ENCODE measurements around the gene ZNHIT6.

Gene ZNHIT6

DNA sequence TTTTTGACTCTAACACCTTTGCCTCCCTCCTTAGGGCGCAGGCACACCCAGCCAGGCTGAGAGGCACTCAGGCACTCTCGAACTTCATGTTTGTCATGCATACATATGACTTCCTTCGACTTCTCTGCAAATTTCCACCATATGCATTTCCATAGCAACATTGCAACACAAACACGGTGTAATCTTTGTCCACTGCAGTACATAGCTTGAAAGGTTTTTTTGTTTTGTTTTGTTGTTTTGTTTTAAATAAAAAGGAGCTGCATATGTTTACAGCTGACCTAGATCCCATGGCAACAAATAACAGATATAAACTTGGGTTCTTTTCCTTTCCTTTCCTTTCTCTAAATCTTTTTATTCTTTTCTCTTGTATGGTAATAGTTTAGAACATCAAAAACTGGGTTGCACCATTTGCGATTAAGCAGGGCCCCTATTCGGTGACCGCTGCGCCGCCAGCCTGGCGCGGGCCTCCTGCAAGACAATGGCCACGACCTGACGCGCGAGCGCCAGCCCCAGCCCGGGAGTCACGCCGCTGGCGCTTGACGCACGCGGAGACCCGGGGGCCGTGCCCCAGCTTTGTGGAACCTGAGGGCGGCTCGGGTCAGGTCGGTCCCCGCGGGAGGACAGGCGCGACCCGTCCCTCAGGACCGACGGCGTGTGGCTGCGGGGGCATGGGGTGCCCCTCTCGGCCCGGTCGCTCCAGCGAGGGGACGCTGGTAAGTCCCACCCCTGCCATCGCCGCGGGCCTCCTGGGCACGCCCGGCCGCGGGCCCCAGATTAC lies 92.5 kb downstream of the ZNHIT6 start:
- no peak for TF ChIP-seq FOXM1 (IDR thresholded peaks at IDR 0.05; ENCODE audit: borderline replicate concordance, low read depth)
- TF ChIP-seq TAF1 (IDR thresholded peaks at IDR 0.05; ENCODE audit: low read depth), result no peak
- no peak for TF ChIP-seq YY1 (IDR thresholded peaks at IDR 0.05; ENCODE audit: low read depth)
- TF ChIP-seq, protein P1, sequence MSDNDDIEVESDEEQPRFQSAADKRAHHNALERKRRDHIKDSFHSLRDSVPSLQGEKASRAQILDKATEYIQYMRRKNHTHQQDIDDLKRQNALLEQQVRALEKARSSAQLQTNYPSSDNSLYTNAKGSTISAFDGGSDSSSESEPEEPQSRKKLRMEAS (IDR thresholded peaks at IDR 0.05), result no peak
- no peak for TF ChIP-seq RAD21 (IDR thresholded peaks at IDR 0.05; ENCODE audit: low read depth)
- TF ChIP-seq, protein P2, sequence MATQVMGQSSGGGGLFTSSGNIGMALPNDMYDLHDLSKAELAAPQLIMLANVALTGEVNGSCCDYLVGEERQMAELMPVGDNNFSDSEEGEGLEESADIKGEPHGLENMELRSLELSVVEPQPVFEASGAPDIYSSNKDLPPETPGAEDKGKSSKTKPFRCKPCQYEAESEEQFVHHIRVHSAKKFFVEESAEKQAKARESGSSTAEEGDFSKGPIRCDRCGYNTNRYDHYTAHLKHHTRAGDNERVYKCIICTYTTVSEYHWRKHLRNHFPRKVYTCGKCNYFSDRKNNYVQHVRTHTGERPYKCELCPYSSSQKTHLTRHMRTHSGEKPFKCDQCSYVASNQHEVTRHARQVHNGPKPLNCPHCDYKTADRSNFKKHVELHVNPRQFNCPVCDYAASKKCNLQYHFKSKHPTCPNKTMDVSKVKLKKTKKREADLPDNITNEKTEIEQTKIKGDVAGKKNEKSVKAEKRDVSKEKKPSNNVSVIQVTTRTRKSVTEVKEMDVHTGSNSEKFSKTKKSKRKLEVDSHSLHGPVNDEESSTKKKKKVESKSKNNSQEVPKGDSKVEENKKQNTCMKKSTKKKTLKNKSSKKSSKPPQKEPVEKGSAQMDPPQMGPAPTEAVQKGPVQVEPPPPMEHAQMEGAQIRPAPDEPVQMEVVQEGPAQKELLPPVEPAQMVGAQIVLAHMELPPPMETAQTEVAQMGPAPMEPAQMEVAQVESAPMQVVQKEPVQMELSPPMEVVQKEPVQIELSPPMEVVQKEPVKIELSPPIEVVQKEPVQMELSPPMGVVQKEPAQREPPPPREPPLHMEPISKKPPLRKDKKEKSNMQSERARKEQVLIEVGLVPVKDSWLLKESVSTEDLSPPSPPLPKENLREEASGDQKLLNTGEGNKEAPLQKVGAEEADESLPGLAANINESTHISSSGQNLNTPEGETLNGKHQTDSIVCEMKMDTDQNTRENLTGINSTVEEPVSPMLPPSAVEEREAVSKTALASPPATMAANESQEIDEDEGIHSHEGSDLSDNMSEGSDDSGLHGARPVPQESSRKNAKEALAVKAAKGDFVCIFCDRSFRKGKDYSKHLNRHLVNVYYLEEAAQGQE (IDR thresholded peaks at IDR 0.05; ENCODE audit: low read depth), result no peak
- no peak for TF ChIP-seq ZBTB7A (IDR thresholded peaks at IDR 0.05; ENCODE audit: low read depth)
- TF ChIP-seq EP300 (IDR thresholded peaks at IDR 0.05; ENCODE audit: borderline replicate concordance), result no peak
- no peak for TF ChIP-seq CEBPB (IDR thresholded peaks at IDR 0.05)
- TF ChIP-seq EGR1 (IDR thresholded peaks at IDR 0.05), result no peak
- TF ChIP-seq NFIC (IDR thresholded peaks at IDR 0.05), result no peak

DNA sequence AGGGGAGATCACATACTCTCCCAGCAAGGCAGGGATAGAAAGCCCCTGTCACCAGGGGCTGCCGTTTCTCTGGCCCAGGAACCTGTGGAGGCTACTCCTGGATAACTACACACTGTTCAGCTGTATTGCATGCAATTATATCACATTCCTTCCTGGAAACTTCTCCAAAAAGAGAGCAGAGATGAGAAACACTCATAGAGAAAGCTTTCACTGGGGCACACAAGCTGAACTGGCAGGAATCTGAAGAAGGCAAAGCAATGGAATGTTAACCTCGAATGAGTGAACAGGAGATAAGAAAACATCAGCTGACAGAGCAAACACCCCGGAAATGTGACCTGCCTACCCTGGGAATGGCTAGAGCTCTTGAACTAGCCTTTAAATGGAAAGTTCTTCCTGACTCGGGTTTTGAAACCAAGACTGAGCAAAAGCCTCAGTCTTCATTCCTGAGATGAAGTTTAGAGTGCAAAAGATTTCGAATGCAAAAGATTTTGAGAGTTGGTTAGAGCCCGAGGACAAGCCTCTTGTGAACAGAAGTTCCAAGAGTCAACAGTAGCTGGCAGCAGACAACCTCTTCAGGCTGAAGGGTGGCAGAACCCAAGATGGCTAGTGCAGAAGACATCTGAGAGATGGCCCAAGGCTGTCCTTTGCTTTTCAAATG lies 95.4 kb downstream of the ZNHIT6 start:
- TF ChIP-seq CREB1 (IDR thresholded peaks at IDR 0.05; ENCODE audit: low read depth) (no peak), FOXM1 (IDR thresholded peaks at IDR 0.05; ENCODE audit: borderline replicate concordance, low read depth) (no peak), ZBTB7A (IDR thresholded peaks at IDR 0.05; ENCODE audit: low read depth) (no peak), TAF1 (IDR thresholded peaks at IDR 0.05; ENCODE audit: low read depth) (no peak), RAD21 (IDR thresholded peaks at IDR 0.05; ENCODE audit: low read depth) (peak; percentile 89), NFIC (IDR thresholded peaks at IDR 0.05) (no peak), YY1 (IDR thresholded peaks at IDR 0.05; ENCODE audit: low read depth) (peak; percentile 41; the same call in 1 of the 2 replicates), EGR1 (IDR thresholded peaks at IDR 0.05) (no peak), TCF12 (IDR thresholded peaks at IDR 0.05; ENCODE audit: low read depth) (0 out of 2 replicates have a peak, but pooled peaks have one; percentile 33), TEAD4 (IDR thresholded peaks at IDR 0.05) (peak; percentile 81), EP300 (IDR thresholded peaks at IDR 0.05; ENCODE audit: borderline replicate concordance) (no peak), CEBPB (IDR thresholded peaks at IDR 0.05) (no peak)
- TF ChIP-seq, protein P3, sequence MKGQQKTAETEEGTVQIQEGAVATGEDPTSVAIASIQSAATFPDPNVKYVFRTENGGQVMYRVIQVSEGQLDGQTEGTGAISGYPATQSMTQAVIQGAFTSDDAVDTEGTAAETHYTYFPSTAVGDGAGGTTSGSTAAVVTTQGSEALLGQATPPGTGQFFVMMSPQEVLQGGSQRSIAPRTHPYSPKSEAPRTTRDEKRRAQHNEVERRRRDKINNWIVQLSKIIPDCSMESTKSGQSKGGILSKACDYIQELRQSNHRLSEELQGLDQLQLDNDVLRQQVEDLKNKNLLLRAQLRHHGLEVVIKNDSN (IDR thresholded peaks at IDR 0.05), result peak; percentile 49
- TF ChIP-seq, protein P1 (IDR thresholded peaks at IDR 0.05), result peak; percentile 72; the same call in 1 of the 2 replicates
- TF ChIP-seq, protein P2 (IDR thresholded peaks at IDR 0.05; ENCODE audit: low read depth), result no peak

DNA sequence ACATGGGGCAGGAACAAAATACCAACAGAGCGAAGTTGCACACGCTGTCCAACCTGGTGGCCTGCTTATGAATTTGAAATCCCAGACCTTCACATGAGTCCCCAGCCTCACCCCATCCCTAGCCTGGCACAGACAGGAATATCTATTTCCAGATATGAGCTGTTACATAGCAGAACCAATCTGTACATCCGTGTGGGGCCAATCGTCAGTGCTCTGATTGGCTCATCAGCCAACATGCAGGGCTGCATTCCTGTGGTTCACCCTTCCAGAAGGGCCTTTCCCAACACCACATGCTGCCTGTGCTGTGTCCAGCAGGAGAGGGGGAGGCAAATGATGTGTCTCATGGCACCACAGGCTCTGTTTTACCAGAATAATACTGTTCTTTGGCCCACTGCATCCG lies 96.4 kb downstream of the ZNHIT6 start:
- TF ChIP-seq FOXM1 (IDR thresholded peaks at IDR 0.05; ENCODE audit: borderline replicate concordance, low read depth), result peak; percentile 19; the same call in 1 of the 2 replicates
- no peak for TF ChIP-seq EGR1 (IDR thresholded peaks at IDR 0.05)
- 0 out of 2 replicates have a peak, but pooled peaks have one; percentile 25 for TF ChIP-seq TAF1 (IDR thresholded peaks at IDR 0.05; ENCODE audit: low read depth)
- TF ChIP-seq TEAD4 (IDR thresholded peaks at IDR 0.05), result peak; percentile 99
- peak; percentile 90 for TF ChIP-seq EP300 (IDR thresholded peaks at IDR 0.05; ENCODE audit: borderline replicate concordance)
- TF ChIP-seq YY1 (IDR thresholded peaks at IDR 0.05; ENCODE audit: low read depth), result peak; percentile 72
- TF ChIP-seq, protein P3 (IDR thresholded peaks at IDR 0.05), result peak; percentile 66; the same call in 1 of the 2 replicates
- TF ChIP-seq RAD21 (IDR thresholded peaks at IDR 0.05; ENCODE audit: low read depth), result peak; percentile 37; the same call in 1 of the 2 replicates
- peak; percentile 92 for TF ChIP-seq TCF12 (IDR thresholded peaks at IDR 0.05; ENCODE audit: low read depth)
- no peak for TF ChIP-seq CREB1 (IDR thresholded peaks at IDR 0.05; ENCODE audit: low read depth)
- TF ChIP-seq, protein P1 (IDR thresholded peaks at IDR 0.05), result peak; percentile 99
- peak; percentile 82 for TF ChIP-seq NFIC (IDR thresholded peaks at IDR 0.05)
- TF ChIP-seq, protein P2 (IDR thresholded peaks at IDR 0.05; ENCODE audit: low read depth), result 0 out of 2 replicates have a peak, but pooled peaks have one; percentile 10
- TF ChIP-seq ZBTB7A (IDR thresholded peaks at IDR 0.05; ENCODE audit: low read depth), result no peak
- TF ChIP-seq CEBPB (IDR thresholded peaks at IDR 0.05), result peak; percentile 95

All from Ishikawa (cell line).